ENCODE results near the gene PTPRCAP. TPM values are rescaled to one million over a fixed set of nuclear protein-coding genes. Genes with fewer than 3 reads are reported as not detected.

PTPRCAP gene
- polyA plus RNA-seq, 4 donors = 1.3 to 2.5 (median 2.2) TPM

DNA sequence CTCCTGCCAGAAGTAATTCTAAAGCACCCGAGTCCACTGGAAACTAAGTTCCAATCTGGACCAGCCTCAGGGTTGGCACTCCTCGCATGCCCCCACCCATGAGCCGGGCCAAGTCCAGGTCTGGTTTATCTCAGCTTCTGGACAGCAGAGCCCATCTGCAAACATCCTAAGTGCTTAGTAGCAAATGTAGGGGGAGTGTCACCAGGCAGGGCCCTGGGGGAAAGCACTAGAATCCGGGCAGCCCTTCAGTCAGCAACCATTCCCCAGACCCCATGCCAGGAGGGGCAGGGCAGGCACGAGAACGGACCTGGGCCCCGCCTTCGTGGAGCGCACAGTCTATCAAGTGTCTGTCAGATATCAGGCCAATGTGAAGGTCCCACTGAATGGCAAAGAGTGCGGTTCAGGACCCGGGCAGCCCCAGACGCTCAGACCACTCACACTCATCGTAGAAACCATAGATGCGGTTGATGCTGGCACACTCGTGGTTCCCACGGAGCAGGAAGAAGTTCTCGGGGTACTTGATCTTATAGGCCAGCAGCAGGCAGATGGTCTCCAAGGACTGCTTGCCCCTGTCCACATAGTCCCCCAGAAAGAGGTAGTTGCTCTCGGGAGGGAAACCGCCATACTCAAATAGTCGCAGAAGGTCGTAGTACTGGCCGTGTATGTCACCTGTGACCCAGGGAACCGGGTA, 37.1 kb downstream of the PTPRCAP start:
- no peak for DNase-seq (ENCODE audit: low read depth in 4 of 4, low spot score in 2 of 4)

DNA sequence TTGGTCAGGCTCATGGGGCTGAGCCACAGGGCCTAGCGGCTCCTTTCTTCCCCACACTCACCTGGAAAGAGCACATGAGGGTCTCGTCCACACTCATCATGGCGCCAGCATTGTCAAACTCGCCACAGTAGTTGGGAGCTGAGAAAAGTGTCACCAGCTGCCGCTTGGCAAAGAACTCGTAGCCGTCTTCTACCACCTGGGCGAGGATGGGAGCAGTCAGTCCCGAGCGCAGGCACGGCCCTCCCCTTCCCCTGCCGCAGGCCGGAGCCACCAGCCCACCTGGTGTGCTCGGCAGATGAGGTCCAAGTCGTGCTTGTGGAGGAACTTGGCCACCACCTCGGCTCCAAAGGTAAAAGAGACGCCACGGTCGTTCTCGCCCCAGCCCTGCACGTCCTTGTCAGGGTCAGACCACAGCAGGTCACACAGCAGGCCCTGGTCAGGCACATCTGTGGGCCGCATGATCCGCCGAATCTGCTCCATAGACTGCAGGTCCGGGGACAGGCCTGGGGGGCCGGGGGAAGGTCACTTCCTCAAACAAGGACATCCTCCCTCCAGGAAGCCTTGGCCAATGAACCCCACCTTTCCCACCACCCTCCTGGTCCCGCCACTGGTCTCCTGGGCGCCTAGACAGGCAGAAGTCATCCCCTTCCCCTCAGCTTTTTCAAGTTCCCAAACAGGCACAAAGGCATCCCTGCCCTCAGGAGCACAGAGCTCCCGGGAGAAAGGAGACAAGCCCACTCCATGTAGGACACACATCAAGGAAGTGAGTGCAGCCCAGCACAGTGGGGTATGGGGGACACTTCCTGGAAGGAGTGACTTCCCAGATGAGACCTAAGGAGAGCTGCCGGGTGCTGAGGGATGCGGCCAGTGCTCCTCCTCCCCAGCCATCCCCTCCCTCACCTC, 38.6 kb downstream of the PTPRCAP start:
- no peak for DNase-seq (ENCODE audit: low read depth in 4 of 4, low spot score in 2 of 4)

DNA sequence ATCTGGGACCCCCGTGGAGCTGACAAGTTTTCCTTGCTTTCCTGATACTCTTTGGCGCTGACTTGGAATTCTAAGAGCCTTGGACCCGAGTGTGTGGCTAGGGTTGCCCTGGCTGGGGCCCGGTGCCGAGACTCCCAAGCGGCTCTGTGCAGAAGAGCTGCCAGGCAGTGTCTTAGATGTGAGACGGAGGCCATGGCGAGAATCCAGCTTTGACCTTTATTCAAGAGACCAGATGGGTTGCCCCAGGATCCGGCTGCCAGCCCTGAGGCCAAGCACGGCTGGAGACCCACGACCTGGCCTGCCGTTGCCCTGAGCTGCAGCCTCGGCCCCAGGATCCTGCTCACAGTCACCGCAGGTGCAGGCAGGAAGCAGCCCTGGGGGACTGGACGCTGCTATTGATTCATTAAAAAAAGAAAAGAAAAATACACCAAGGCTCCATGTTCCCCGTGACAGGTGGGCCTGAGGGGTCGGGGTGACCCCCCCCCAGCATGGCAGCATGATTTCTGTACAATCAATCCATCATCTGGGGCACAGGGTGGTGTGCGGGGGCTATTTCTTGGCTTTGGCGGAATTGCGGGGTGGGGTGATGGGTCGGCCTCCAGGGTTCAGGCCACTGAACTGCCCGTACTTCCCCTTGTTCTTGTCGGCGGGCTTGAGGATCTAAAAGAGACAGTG, 39.4 kb downstream of the PTPRCAP start:
- no peak for DNase-seq (ENCODE audit: low read depth in 4 of 4, low spot score in 2 of 4)

DNA sequence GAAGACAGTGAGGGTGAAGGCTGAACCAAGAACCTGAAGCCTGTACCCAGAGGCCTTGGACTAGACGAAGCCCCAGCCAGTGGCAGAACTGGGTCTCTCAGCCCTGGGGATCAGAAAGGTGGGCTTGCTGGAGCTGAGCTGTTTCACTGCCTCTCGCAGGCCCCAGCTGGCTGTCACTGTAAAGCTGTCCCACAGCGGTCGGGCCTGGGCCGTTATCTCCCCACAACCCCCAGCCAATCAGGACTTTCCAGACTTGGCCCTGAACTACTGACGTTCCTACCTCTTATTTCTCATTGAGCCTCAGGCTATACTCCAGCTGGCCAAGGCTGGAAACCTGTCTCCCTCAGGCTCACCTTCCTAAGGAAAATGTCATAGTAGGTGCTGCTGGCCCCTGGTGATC, 39.9 kb downstream of the PTPRCAP start:
- DNase-seq (ENCODE audit: low read depth in 4 of 4, low spot score in 2 of 4) = no peak

DNA sequence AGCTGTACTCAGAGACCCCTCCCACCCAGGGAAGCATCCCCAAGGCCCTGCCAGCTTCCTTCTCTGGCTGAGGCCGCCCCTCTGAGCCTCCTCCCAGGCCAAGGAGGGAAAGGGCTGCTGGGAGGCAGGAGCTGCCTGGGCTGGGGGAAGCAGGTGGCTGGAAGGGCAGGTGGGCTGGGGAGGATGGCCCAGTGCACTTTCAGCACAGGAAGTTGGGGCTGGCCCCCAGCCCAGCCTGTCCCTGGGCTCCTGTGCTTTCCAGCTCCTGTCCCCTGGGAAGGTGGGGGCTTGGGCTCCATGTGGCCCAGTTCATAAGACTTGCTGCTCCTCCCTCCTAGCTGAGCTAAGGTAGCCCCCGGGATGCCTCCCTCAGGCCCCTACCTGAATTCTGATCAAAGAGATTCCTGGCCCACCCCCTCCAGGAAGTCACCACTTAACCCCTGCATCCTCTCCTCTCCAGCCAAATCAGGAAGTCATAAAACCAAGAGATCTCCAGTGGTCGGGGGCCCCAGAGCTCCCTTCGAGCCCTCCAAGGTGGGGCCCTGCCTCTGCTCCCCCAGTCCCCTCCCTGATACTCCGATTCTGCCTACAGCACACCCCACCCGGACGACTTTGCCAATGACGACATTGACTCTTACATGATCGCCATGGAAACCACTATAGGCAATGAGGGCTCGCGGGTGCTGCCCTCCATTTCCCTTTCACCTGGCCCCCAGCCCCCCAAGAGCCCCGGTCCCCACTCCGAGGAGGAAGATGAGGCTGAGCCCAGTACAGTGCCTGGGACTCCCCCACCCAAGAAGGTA, 40.7 kb downstream of the PTPRCAP start:
- no peak for DNase-seq (ENCODE audit: low read depth in 4 of 4, low spot score in 2 of 4)

DNA sequence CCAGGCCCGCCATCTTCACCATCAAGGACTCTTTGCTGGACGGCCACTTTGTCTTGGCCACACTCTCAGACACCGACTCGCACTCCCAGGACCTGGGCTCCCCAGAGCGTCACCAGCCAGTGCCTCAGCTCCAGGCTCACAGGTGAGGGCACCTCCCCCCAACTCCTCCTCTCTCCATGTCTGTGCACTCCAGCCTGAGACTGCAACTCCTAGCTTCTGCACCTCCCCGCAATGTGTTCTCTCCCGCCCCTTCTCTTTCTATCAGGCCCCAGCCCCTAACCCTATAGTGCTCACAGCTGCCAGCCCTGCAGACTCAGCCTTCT, 41.3 kb downstream of the PTPRCAP start:
- no peak for DNase-seq (ENCODE audit: low read depth in 4 of 4, low spot score in 2 of 4)

DNA sequence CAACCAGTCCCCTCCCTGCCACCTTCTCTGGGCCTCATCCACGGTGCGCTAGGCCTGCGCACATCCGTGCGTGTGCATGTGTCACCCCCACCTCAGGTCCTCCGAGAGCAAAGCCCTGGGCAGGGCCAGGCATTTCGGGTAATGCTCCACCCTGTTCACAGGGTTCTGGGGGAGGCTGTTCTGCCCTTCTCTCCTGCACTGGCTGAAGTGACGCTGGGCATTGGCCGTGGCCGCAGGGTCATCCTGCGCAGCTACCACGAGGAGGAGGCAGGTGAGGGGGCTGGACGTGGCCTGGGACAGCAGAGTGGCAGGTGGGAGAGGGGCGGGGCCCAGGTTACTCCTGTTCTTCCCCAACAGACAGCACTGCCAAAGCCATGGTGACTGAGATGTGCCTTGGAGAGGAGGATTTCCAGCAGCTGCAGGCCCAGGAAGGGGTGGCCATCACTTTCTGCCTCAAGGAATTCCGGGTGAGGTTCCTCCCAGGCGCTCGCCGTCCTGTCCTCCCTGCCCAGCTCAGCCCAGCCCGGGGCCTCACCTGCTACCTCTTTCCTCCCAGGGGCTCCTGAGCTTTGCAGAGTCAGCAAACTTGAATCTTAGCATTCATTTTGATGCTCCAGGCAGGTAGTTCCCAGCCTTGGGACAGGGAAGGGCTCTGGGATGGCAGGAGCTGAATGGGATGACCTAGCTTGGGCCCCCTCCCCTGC, 41.8 kb downstream of the PTPRCAP start:
- no peak for DNase-seq (ENCODE audit: low read depth in 4 of 4, low spot score in 2 of 4)

DNA sequence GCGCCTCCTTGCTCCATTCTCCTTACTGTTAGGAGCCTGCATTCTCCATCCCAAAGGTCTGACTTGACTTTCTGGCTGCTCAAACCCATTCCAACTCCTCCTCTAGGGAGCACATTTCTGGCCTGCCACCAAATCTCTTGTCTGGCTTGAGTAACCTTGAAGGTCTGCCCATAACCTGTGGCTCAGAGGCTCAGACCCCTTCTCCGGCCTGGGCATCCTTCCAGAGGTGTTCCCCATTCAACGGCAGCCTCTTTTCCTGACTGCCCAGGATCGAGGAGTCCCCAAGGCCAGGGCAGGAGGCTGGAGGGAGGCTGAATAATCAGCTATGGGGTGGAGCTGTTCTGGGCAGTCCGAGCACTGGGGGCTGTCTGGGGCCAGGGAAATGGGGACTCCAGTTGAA, 43.5 kb downstream of the PTPRCAP start:
- no peak for DNase-seq (ENCODE audit: low read depth in 4 of 4, low spot score in 2 of 4)

DNA sequence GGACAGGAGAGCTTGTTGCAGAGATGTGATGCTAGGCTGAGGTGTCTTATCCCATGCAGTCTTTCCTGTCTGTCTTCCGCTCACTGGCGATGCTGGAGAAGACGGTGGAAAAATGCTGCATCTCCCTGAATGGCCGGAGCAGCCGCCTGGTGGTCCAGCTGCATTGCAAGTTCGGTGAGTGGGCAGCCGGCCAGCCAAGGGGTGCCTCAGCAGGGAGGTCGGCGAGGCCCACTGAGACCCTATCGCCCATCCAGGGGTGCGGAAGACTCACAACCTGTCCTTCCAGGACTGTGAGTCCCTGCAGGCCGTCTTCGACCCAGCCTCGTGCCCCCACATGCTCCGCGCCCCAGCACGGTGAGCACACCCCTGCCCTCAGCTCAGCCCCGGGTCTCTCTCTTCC, 44.0 kb downstream of the PTPRCAP start:
- no peak for DNase-seq (ENCODE audit: low read depth in 4 of 4, low spot score in 2 of 4)

DNA sequence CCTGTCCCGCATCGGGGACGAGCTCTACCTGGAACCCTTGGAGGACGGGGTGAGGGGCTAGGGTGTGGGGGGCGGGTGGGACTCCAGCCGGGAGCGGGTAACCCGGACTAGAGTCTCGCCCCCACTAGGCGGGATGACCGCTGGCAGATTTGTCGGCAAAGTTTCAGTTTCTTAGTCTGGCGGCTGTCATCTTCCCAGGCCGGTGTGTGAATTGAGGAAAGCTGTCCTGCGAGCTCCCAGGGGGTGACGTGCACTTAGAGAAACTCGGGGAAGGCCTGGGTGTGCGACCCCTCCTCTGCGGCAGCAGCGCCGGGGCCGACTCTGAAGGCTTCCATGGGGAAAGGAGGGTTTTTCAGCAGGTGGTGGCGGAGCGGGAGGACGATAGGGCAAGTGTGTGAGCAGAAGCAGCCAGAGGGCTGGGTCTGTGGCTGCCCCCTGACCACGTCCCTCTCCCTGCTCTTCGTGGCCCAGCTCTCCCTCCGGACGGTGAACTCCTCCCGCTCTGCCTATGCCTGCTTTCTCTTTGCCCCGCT, 45.2 kb downstream of the PTPRCAP start:
- DNase-seq (ENCODE audit: low read depth in 4 of 4, low spot score in 2 of 4) = no peak

DNA sequence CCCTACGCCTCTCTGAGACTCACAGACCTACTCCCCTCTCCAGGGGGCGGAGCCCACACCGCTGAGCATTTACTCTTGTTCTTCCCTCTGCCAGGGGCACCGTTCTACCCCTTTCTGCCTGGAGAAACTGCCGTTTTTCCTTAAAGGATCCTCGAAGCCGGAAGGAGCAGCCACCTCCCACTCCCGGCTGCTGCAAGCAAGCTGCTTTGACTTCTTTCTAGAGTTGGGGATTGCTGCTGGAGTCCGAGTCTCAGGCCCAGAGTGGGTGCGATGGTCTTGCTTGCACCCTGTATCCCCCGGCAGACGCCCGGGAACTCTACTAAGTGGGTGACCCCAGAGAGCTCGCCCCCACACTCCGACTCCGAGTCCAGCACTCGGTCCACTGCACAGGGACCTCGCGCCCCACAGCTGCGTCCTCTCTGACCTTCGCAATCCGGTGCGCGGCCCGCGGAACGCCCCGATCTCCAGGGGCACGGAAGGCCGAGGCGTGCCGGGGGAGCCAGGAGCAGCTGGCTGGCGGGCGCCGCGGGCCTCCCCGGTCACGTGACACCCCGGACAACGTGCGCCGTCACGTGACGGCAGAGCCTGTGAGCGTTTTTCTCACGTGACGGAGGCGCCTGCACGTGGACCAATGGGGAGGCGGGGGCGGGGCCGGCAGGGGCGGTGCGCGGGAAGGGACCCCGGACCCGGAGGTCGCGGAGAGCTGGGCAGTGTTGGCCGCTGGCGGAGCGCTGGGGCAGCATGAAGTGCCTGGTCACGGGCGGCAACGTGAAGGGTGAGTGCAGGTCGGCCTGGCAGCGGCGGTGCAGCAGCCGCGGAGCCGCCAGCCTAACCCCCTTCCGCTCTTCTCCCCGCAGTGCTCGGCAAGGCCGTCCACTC, 45.9 kb downstream of the PTPRCAP start, which contains the start of gene RAD9A:
TSS of gene RAD9A (plus strand) at position 683 of the 879 bp plus-strand sequence. CDS start at position 742, 59 bp downstream.
- peak in 3 of 4 donors; percentile 77 to 92 (median 86) for DNase-seq (ENCODE audit: low read depth in 4 of 4, low spot score in 2 of 4)

DNA sequence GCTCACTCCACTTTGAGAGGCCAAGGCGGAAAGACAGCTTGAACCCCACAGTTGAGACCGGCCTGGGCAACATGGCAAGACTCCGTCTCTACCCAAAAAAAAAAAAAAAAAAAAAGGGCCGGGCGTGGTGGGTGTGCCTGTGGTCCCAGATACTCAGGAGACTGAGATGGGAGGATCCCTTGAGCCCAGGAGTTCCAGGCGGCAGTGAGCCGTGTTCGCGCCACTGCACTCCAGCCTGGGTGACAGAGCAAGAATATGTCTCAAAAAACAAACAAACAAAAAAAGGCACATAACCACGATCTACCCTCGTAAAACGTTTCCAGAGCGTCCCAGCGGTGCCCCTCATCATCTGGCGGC, 46.6 kb downstream of the PTPRCAP start:
- no peak for DNase-seq (ENCODE audit: low read depth in 4 of 4, low spot score in 2 of 4)

DNA sequence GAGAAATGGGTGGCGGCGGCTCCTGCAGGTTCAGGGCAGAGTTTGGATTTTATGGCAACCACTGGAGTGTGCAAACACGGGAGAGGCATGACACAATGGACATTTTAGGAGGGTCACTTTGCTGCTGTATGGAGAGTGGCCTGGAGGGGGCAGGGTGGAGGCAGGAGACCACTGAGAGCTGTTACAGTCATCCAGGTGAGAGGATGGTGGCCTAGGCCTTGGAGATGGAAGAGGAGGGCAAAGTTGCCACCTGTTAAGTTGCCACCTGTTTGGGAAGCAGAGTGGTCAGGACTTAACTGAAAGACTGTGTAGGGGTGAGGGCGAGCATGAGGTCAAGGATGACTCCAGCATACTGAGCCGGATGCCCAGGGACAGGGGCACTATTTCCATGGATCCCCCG, 48.0 kb downstream of the PTPRCAP start:
- DNase-seq (ENCODE audit: low read depth in 4 of 4, low spot score in 2 of 4) = no peak

DNA sequence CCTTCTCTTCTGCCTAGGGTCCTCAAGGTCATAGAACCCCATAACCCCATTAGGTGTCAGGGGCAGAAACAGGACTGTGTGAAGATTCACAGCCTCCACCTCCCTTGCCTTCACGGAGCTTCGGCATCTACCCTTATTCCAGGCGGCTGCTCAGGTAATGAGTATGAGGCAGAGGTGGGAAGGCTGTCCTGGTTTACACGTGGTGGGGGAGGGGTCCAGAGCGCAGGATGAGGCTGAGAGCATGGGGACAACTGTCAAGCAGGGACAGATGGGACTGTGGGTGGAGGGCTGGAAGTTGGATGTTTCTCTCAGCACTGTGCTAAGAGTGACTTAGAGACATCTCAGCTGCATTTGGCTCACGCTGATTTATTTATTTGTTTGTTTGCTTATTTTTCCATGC, 50.0 kb downstream of the PTPRCAP start:
- no peak for DNase-seq (ENCODE audit: low read depth in 4 of 4, low spot score in 2 of 4)

DNA sequence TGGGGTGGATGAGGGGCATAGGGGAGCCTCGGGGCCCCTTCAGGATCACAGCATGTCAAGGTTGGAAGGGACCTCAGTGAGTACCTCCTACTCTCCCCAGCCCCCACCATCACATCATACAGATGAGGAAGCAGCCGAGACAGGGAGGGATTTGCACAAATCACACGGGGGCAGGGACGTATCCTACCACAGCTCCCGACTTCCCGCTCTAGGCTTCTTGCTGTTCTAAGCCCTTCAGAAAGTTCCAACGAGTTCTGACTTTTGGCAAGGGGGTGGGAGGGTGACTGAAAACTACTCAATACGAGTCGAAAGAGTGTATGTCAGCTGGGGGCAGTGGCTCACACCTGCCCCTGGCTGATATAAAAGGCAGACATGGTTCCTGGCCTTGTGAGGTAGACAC, 50.4 kb downstream of the PTPRCAP start:
- DNase-seq (ENCODE audit: low read depth in 4 of 4, low spot score in 2 of 4) = no peak
